Mesenchymal stem cell (in vitro differentiated cells and primary cell): ENCODE measurements around the gene RNGTT.

Experiments used
- DNase-seq: peaks from one replicate; pipeline ENCODE4 v3.0.0-alpha.2; 2013
- H2AFZ ChIP-seq: one replicate; pipeline ENCODE4 v1.6.1; 2013; ENCODE audit warnings: low read depth, mild to moderate bottlenecking, control low read depth, inconsistent platforms, low read length, moderate library complexity
- H2AK5ac ChIP-seq: 2 replicates; pipeline ENCODE4 v1.6.1; 2013; ENCODE audit warnings: low read length, moderate library complexity, mild to moderate bottlenecking, inconsistent platforms; ENCODE audit not compliant: severe bottlenecking
- H2BK120ac ChIP-seq: one replicate; pipeline ENCODE4 v1.6.1; 2013; ENCODE audit warnings: low read depth, mild to moderate bottlenecking, inconsistent platforms, low read length, moderate library complexity
- H2BK12ac ChIP-seq, 2 experiments: one replicate each; pipeline ENCODE4 v1.6.1; 2013; ENCODE audit warnings: inconsistent platforms in 2 of 2, low read length in 2 of 2, mild to moderate bottlenecking in 2 of 2, moderate library complexity in 2 of 2, control low read depth in 1 of 2
- H2BK15ac ChIP-seq: one replicate; pipeline ENCODE4 v1.6.1; 2013; ENCODE audit warnings: mild to moderate bottlenecking, low read depth, inconsistent platforms; ENCODE audit not compliant: poor library complexity, severe bottlenecking
- H2BK5ac ChIP-seq: 2 replicates; pipeline ENCODE4 v1.6.1; 2013; ENCODE audit warnings: low read depth, mild to moderate bottlenecking, low read length, control low read depth, inconsistent platforms; ENCODE audit not compliant: poor library complexity, severe bottlenecking
- H3K14ac ChIP-seq, 2 experiments: one replicate each; pipeline ENCODE4 v1.6.1; 2013; ENCODE audit warnings: inconsistent platforms in 2 of 2, low read length in 2 of 2, control low read depth in 1 of 2, mild to moderate bottlenecking in 1 of 2, moderate library complexity in 1 of 2
- H3K18ac ChIP-seq, 2 experiments: one replicate each; pipeline ENCODE4 v1.6.1; 2013; ENCODE audit warnings: inconsistent platforms in 2 of 2, low read length in 2 of 2, control low read depth in 1 of 2, low read depth in 1 of 2, mild to moderate bottlenecking in 1 of 2
- H3K23ac ChIP-seq, 2 experiments: one replicate each; pipeline ENCODE4 v1.6.1; 2013; ENCODE audit warnings: inconsistent platforms in 2 of 2, low read length in 2 of 2, mild to moderate bottlenecking in 2 of 2, moderate library complexity in 2 of 2, control low read depth in 1 of 2
- H3K27ac ChIP-seq: 2 replicates; pipeline ENCODE4 v1.5.1; 2013; ENCODE audit warnings: mild to moderate bottlenecking, moderate library complexity, low read length, control low read depth, inconsistent platforms; ENCODE audit not compliant: poor library complexity, severe bottlenecking
- H3K27me3 ChIP-seq, 2 experiments: 2 replicates each; pipeline versions ENCODE4 v1.6.1 to v1.7.0; 2013; ENCODE audit warnings: low read length in 2 of 2, mild to moderate bottlenecking in 2 of 2, moderate library complexity in 2 of 2, control low read depth in 1 of 2, inconsistent platforms in 1 of 2; ENCODE audit not compliant: control insufficient read depth in 1 of 2, insufficient read depth in 1 of 2
- H3K36me3 ChIP-seq, 2 experiments: 2 replicates each; pipeline versions ENCODE4 v1.6.1 to v1.7.0; 2013; ENCODE audit warnings: low read length in 2 of 2, control low read depth in 1 of 2, inconsistent platforms in 1 of 2, low read depth in 1 of 2, mild to moderate bottlenecking in 1 of 2; ENCODE audit not compliant: insufficient read depth in 2 of 2, control insufficient read depth in 1 of 2
- H3K4ac ChIP-seq, 2 experiments: one replicate each; pipeline ENCODE4 v1.6.1; 2013; ENCODE audit warnings: inconsistent platforms in 2 of 2, low read length in 2 of 2, mild to moderate bottlenecking in 2 of 2, moderate library complexity in 2 of 2, control low read depth in 1 of 2, low read depth in 1 of 2
- H3K4me1 ChIP-seq: 2 replicates; pipeline ENCODE4 v1.6.1; 2013; ENCODE audit warnings: low read depth, low read length, control low read depth; ENCODE audit not compliant: control insufficient read depth, insufficient read depth
- H3K4me2 ChIP-seq: 2 replicates; pipeline ENCODE4 v1.6.1; 2013; ENCODE audit warnings: low read length, mild to moderate bottlenecking, inconsistent platforms; ENCODE audit not compliant: poor library complexity, severe bottlenecking
- H3K4me3 ChIP-seq, 2 experiments: 2 replicates each; pipeline versions ENCODE4 v1.5.1 to v1.7.0; 2013; ENCODE audit warnings: low read length in 2 of 2, mild to moderate bottlenecking in 2 of 2, control low read depth in 1 of 2, low read depth in 1 of 2; ENCODE audit not compliant: insufficient read depth in 1 of 2
- H3K79me1 ChIP-seq: replicated peaks from 2 replicates; pipeline ENCODE4 v1.6.1; 2013; ENCODE audit warnings: mild to moderate bottlenecking, control low read depth, low read length, inconsistent platforms; ENCODE audit not compliant: poor library complexity, severe bottlenecking
- H3K9ac ChIP-seq: 2 replicates; pipeline ENCODE4 v1.7.0; 2013; ENCODE audit warnings: mild to moderate bottlenecking, low read length, moderate library complexity
- H3K9me3 ChIP-seq: 2 replicates; pipeline ENCODE4 v1.7.0; 2013; ENCODE audit warnings: mild to moderate bottlenecking, low read length; ENCODE audit not compliant: control insufficient read depth
- H4K8ac ChIP-seq: one replicate; pipeline ENCODE4 v1.6.1; 2013; ENCODE audit warnings: inconsistent platforms, mild to moderate bottlenecking, low read length, moderate library complexity
- H4K91ac ChIP-seq: one replicate; pipeline ENCODE4 v1.6.1; 2013; ENCODE audit warnings: mild to moderate bottlenecking, low read length, inconsistent platforms
- WGBS: methylation state at CpG from one replicate; pipeline ENCODE4 v1.1.7; 2013; ENCODE audit warnings: mixed read lengths; 5-methylcytosine and 5-hydroxymethylcytosine counted together

Gene RNGTT

DNA sequence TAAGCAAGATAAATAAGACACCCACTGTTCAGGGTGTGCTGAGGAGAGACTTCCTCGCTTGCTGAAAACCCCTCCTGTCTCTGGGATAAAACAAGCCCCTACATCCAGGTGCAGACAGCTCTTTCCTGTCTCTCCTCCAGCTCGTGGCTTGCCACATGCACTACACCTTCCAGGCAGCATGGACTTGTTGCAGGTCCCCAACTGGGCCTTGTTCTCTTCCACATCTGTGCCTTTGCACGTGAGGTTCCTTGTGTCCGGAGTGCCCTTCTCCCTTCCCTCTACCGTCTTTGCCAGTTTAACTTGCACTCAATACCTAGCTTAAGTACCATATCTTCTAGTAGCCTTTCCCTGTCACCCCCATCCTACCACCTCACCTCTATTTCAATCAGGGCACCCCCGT lies 397.6 kb downstream of the RNGTT start:
- Histone ChIP-seq H3K23ac (no peak overlapping the region), H2BK5ac (no peak overlapping the region), H4K8ac (no peak overlapping the region), H2BK12ac (no peak overlapping the region), H3K9ac (no peak overlapping the region), H3K14ac (no peak overlapping the region), H4K91ac (no peak overlapping the region), H2BK120ac (no peak overlapping the region), H3K4ac (no peak overlapping the region), H3K9me3 (peaks cover 9% of the 10 kb centered on the region), H3K18ac (no peak overlapping the region), H3K27me3 (peaks cover 0 to 10% of the 10 kb centered on the region in 2 experiments), H3K27ac (no peak overlapping the region), H3K79me1 (no peaks in the 10 kb centered on the region), H3K36me3 (peaks cover 0 to 2% of the 10 kb centered on the region in 2 experiments), H2AFZ (no peak overlapping the region), H3K4me1 (no peaks in the 10 kb centered on the region), H2AK5ac (no peak overlapping the region), H3K4me3 (no peak overlapping the region), H2BK15ac (no peak overlapping the region), H3K4me2 (no peak overlapping the region)
- WGBS = 79% methylated on average over 6 of the region's 6 CpGs
- DNase-seq = no peak

DNA sequence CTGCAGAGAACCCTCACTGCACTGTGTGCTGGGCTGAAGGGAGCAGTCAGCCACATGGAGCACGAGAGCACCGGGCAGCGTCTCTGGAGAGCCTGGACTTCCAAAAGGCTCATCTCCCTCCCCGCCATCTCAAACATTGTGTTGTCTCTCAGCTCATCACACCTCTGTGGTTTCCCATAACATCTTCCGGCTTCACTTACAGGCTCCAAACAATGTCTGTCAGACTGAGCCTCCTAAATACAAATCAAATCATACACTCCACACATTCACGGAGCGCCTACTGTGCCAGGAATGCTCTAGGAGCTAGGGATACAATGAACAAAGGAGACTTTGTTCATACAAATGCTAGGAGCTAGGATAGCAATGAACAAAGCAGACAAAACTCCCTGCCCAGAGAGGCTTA lies 398.0 kb downstream of the RNGTT start:
- peaks cover 0 to 2% of the 10 kb centered on the region in 2 experiments for H3K36me3 ChIP-seq

DNA sequence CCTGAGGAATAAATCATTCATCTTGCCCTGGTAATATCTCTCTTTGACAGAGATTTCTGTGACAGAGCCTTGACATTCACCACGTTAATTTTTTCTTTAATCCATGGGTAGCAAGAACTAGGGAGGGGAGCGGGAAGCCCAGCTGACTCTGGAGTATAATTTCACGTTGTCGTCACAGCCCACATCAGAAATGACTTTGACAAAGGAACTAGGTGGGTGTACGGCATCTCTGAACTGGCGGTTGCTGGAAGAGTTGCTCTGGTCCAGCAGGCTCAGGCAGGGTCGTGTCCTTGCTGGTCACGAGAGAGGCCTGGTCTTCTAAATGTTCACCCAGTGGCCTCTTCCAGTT lies 400.2 kb downstream of the RNGTT start:
- H3K4me3 ChIP-seq = no peak overlapping the region
- no peak overlapping the region for H4K8ac ChIP-seq
- no peak overlapping the region for H4K91ac ChIP-seq
- H3K4me1 ChIP-seq = no peaks in the 10 kb centered on the region
- no peak overlapping the region for H3K4me2 ChIP-seq
- no peak overlapping the region for H2AFZ ChIP-seq
- WGBS = 89% methylated on average over 8 of the region's 8 CpGs
- no peak overlapping the region for H3K18ac ChIP-seq
- H2BK15ac ChIP-seq = no peak overlapping the region
- peaks cover 2% of the 10 kb centered on the region for H3K9me3 ChIP-seq
- no peak for DNase-seq
- no peak overlapping the region for H2BK12ac ChIP-seq
- H2BK5ac ChIP-seq = no peak overlapping the region
- H3K36me3 ChIP-seq = peaks cover 0 to 2% of the 10 kb centered on the region in 2 experiments
- H2AK5ac ChIP-seq = no peak overlapping the region
- H3K23ac ChIP-seq = no peak overlapping the region
- H2BK120ac ChIP-seq = no peak overlapping the region
- H3K14ac ChIP-seq = no peak overlapping the region
- H3K4ac ChIP-seq = no peak overlapping the region
- H3K9ac ChIP-seq = no peak overlapping the region
- H3K27me3 ChIP-seq = peaks cover 0 to 10% of the 10 kb centered on the region in 2 experiments
- H3K27ac ChIP-seq = no peak overlapping the region
- no peaks in the 10 kb centered on the region for H3K79me1 ChIP-seq

More for the DNA sequence above, 398.0 kb downstream of the RNGTT start:
- Histone ChIP-seq H2BK120ac (no peak overlapping the region), H2BK12ac (no peak overlapping the region), H3K4me2 (no peak overlapping the region), H4K8ac (no peak overlapping the region), H2BK15ac (no peak overlapping the region), H3K23ac (no peak overlapping the region), H3K27me3 (peaks cover 0 to 10% of the 10 kb centered on the region in 2 experiments), H3K79me1 (no peaks in the 10 kb centered on the region), H3K9ac (no peak overlapping the region), H4K91ac (no peak overlapping the region), H2AFZ (no peak overlapping the region), H3K4me1 (no peaks in the 10 kb centered on the region), H3K4me3 (no peak overlapping the region), H3K4ac (no peak overlapping the region), H2AK5ac (no peak overlapping the region), H3K9me3 (peaks cover 9% of the 10 kb centered on the region), H3K27ac (no peak overlapping the region), H2BK5ac (no peak overlapping the region), H3K18ac (no peak overlapping the region), H3K14ac (no peak overlapping the region)
- 89% methylated on average over 7 of the region's 7 CpGs for WGBS
- no peak for DNase-seq

DNA sequence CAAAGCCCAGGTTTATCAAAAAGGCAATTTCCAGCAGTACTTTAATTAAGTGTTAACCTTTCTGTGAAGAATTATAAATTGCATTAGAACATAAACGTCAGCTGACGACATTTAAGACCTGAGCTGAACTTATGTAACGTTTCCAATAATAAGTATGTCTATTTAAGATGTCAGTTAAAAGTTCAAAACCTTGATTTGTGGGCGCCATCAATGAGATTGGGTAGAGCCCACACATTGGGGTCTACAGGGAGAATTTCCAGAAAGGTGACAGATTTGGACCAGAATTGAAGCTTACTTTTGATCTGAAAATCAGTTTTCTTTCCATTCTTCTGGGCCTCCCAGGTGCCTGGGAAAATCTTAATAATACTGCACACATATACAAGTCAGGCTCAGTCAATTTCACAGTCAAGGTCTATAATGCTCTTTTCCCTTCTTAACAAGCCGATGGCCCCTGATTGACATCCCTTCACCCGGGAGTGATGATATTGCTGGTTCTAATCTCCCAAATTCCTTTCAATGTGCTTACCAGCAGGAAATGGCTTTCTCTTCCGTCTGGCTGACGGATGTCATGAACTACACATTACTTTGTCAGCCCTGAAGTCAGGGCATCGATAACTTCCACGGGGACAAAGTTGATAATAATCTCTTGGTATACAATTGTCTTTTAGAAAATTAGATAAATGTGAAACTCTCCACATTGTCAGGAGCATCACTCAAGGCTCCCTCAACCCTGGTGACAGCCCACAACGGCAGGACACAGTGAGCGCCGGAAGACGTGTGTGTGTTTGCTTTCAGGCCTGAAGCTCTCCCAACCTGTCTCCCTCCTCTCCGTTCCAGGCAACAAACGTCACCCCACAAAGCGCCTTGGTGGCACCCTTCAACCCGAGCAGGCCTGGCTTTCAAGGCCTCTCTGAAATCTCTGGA lies 400.8 kb downstream of the RNGTT start:
- Histone ChIP-seq H2AK5ac (no peak overlapping the region), H3K4me2 (no peak overlapping the region), H3K36me3 (peaks cover 0 to 2% of the 10 kb centered on the region in 2 experiments), H3K27me3 (peaks cover 0 to 10% of the 10 kb centered on the region in 2 experiments), H4K91ac (no peak overlapping the region), H3K23ac (no peak overlapping the region), H2BK120ac (no peak overlapping the region), H2BK5ac (no peak overlapping the region), H2BK12ac (no peak overlapping the region), H3K4ac (no peak overlapping the region), H3K79me1 (no peaks in the 10 kb centered on the region), H3K9ac (no peak overlapping the region), H3K27ac (no peak overlapping the region), H3K18ac (no peak overlapping the region), H2BK15ac (no peak overlapping the region), H2AFZ (no peak overlapping the region), H4K8ac (no peak overlapping the region), H3K4me1 (no peaks in the 10 kb centered on the region), H3K14ac (no peak overlapping the region), H3K9me3 (peaks cover 3% of the 10 kb centered on the region), H3K4me3 (no peak overlapping the region)
- DNase-seq = no peak
- WGBS = 85% methylated on average over 16 of the region's 18 CpGs
